Astrocyte of the spinal cord (primary cell): Measurements from ENCODE around the gene LDHD.

Experiments
- DNase-seq: peaks from one replicate; pipeline ENCODE4 v3.0.0; 2011; ENCODE audit warnings: low read depth, low spot score
- H3K4me3 ChIP-seq: 2 replicates; pipeline ENCODE4 v1.5.1; 2011; ENCODE audit warnings: low read depth, mild to moderate bottlenecking, low read length, moderate library complexity
- in situ Hi-C: cut with HindIII; loops from 2 replicates; pipeline ENCODE4 v1.10.0; 2017; ENCODE audit warnings: low sequenced_read_pairs
- TF ChIP-seq, protein P1 (sequence below): IDR thresholded peaks from 2 replicates; pipeline ENCODE4 v1.5.1; 2012; ENCODE audit warnings: low read depth, mild to moderate bottlenecking, low read length, inconsistent platforms

The LDHD gene

DNA sequence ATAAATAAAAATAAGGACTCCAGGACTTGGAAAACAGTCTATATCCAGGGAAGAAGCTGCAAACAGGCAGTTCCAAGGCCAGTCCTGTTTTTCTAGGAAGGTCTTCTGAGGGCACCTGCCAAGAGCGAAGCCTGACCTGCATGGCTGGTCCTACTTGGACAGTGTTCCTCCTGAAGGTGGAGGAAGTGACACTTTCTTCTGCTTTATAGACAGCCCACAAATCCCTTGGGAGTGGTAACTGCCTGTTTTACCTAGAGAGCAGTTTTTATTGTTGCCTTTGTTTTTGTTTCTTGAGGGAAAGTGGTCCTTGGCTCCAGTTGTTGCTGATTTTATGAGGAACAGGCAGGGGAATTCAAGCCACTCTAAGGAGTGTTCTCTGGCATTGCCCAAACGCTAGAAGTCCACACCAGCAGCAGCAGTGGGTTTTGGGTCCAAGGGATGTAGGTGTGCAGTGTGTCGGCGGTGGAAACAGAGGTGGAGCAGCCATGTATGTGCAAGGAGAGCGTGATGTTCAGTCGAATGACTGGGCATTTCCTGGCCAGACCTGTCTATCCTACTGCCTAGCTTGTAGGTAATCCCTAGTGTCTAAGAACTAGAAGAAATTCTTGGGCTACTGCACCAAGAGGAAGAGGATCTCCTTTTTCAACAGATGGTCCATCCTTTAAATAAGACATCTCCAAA, 35.3 kb downstream of the LDHD start:
- in situ Hi-C loops, result no loop called here
- no peak overlapping the region for H3K4me3 ChIP-seq
- DNase-seq, result no peak
- TF ChIP-seq, protein P1, sequence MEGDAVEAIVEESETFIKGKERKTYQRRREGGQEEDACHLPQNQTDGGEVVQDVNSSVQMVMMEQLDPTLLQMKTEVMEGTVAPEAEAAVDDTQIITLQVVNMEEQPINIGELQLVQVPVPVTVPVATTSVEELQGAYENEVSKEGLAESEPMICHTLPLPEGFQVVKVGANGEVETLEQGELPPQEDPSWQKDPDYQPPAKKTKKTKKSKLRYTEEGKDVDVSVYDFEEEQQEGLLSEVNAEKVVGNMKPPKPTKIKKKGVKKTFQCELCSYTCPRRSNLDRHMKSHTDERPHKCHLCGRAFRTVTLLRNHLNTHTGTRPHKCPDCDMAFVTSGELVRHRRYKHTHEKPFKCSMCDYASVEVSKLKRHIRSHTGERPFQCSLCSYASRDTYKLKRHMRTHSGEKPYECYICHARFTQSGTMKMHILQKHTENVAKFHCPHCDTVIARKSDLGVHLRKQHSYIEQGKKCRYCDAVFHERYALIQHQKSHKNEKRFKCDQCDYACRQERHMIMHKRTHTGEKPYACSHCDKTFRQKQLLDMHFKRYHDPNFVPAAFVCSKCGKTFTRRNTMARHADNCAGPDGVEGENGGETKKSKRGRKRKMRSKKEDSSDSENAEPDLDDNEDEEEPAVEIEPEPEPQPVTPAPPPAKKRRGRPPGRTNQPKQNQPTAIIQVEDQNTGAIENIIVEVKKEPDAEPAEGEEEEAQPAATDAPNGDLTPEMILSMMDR, result no peak

DNA sequence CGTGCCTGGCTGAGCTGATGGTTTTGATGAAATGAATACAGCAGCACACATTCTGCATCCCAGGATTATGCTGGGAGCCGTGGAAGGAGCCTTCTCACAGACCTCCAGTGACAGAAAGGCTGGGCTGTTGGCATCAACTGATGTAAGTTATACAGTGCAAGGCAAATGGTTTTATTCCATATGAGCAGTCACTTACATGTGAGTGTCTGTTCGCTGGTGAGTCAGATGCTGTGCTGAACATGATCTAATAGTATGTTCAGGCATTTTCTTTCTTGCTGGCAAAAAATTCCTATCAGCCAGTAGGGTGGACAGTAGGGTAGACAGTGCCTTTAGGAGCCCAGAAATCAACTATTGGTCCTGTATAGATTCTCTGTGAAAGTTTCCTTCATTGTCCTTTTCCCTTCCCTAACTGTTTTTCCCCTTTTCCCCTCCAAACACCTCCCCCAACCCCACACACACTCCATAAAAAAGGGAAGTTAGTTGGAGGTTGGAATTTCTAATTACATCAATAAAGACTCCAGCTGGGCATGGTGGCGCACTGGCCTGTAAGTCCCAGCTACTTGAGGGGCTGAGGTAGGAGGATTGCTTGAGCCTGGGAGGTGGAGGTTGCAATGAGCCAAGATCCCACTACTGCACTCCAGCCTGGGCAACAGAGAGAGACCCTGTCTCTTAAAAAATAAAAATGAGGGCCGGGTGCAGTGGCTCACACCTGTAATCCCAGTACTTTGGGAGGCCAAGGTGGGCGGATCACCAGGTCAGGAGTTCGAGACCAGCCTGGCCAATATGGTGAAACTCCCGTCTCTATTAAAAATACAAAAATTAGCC, 36.2 kb downstream of the LDHD start:
- peak; percentile 54 for DNase-seq
- in situ Hi-C loops, result no loop called here
- TF ChIP-seq, protein P1, result no peak
- H3K4me3 ChIP-seq, result no peak overlapping the region

- DNase-seq, result no peak
- in situ Hi-C loops, result no loop called here
- TF ChIP-seq, protein P1, result no peak
- H3K4me3 ChIP-seq, result no peak overlapping the region
These were observed 37.1 kb downstream of the LDHD start for GRCh38 chr16:75079346-75079926.

DNA sequence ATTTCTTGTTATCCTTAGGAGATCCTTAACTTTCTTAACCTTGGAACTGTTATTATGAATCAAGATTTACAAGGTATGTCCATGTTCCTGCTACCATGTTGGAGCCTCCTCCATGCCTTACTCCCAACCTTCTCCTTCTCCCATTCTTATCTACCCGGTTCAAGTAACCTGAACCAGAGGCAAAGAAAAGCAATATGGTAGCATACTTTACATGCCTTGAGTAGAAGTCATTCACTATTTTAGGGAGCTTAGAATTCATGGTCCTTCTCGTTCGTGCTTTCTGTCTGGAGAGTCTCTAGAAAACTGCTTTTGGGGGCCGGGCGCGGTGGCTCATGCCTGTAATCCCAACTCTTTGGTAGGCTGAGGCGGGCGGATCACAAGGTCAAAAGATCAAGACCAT, 37.7 kb downstream of the LDHD start:
- in situ Hi-C loops, result no loop called here
- TF ChIP-seq, protein P1, result no peak
- H3K4me3 ChIP-seq, result no peak overlapping the region
- no peak for DNase-seq

GRCh38 chr16:75075688-75076268, 40.8 kb downstream of the LDHD start:
- TF ChIP-seq, protein P1, result no peak
- in situ Hi-C loops, result no loop called here
- no peak for DNase-seq
- H3K4me3 ChIP-seq, result no peak overlapping the region

DNA sequence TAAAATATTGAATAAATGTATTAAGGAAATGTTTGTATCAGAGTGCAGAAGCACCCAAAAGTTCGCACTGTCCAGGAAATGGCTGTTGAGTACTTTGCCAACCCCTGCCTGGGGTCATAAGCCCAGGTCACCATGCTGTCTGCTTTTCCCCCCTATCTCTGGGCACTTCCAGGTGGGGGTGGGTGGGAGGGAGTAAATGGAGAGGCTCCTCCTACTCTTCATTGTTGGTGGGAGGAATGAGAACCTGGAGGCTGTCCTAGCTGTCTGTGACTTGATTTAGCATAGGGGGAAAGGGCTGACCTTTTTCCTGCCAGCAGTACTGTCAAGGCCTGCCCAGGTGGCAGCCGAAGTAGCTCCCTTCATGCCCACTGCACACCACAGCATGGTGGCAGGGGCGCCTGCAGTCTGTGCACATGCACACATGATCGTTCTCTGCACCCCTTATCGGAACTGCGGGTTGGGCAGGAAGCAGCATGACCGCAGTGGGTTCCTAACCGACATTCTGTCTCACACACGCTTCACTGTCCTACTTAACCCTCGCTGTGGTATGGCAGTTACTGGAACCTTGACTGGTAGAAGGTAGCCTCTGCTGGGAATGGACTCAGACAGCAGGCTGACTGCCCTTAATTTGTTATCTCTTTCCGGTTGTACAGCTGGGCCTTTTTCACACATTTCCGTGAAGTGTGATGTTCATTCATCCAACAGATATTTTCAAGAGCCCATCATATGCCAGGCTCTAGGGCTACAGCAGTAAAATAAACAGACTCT, 41.5 kb downstream of the LDHD start:
- no peak for DNase-seq
- no peak overlapping the region for H3K4me3 ChIP-seq
- TF ChIP-seq, protein P1, result no peak
- in situ Hi-C loops, result no loop called here
